ENCODE results near the gene RFXANK.
"Not testable (repeated sequence)": the region's sequence is repeated elsewhere in the genome, so short reads cannot be mapped to it uniquely, and the experiment has no call there.

Gene RFXANK

GRCh38 chr19:19211499-19212420, 19.7 kb downstream of the RFXANK start, which contains the start of gene NCAN:
Gene NCAN, plus strand, starts transcription at chr19:19211958. Its CDS starts 4,996 bp downstream, at chr19:19216954.
- H3K9ac ChIP-seq (ENCODE audit: low read length): no peak within 1 kb of the TSS
- peak within 1 kb of the TSS; percentile 32 for H3K4me3 ChIP-seq (ENCODE audit: low read length)
- H3K27me3 ChIP-seq (ENCODE audit: control insufficient read depth, insufficient read depth, low read length): peaks cover 79% of the 10 kb centered on the region
- no peaks in the 10 kb centered on the region for H3K36me3 ChIP-seq (ENCODE audit: control insufficient read depth, low read depth, low read length)
- H3K4me1 ChIP-seq (ENCODE audit: control insufficient read depth, low read depth, low read length): no peaks in the 10 kb centered on the region
- no peak within 1 kb of the TSS for H3K27ac ChIP-seq (ENCODE audit: low read length)
- no peaks in the 10 kb centered on the region for H3K9me3 ChIP-seq (ENCODE audit: control insufficient read depth, low read depth, low read length)

- peaks cover 68% of the 10 kb centered on the region for H3K27me3 ChIP-seq (ENCODE audit: control insufficient read depth, insufficient read depth, low read length)
- no peaks in the 10 kb centered on the region for H3K36me3 ChIP-seq (ENCODE audit: control insufficient read depth, low read depth, low read length)
- H3K9ac ChIP-seq (ENCODE audit: low read length): no peak overlapping the region
- H3K27ac ChIP-seq (ENCODE audit: low read length): no peak overlapping the region
- no peaks in the 10 kb centered on the region for H3K9me3 ChIP-seq (ENCODE audit: control insufficient read depth, low read depth, low read length)
- no peak overlapping the region for H3K4me3 ChIP-seq (ENCODE audit: low read length)
- H3K4me1 ChIP-seq (ENCODE audit: control insufficient read depth, low read depth, low read length): no peaks in the 10 kb centered on the region
Observed at GRCh38 chr19:19212916-19213315, 20.9 kb downstream of the RFXANK start.

- Histone ChIP-seq H3K27ac (ENCODE audit: low read length) (no peak overlapping the region), H3K4me3 (ENCODE audit: low read length) (no peak overlapping the region), H3K36me3 (ENCODE audit: control insufficient read depth, low read depth, low read length) (no peaks in the 10 kb centered on the region), H3K27me3 (ENCODE audit: control insufficient read depth, insufficient read depth, low read length) (peaks cover 67% of the 10 kb centered on the region), H3K9me3 (ENCODE audit: control insufficient read depth, low read depth, low read length) (no peaks in the 10 kb centered on the region), H3K4me1 (ENCODE audit: control insufficient read depth, low read depth, low read length) (no peaks in the 10 kb centered on the region), H3K9ac (ENCODE audit: low read length) (no peak overlapping the region)
Observed at GRCh38 chr19:19213426-19214158, 21.5 kb downstream of the RFXANK start.

- Histone ChIP-seq H3K4me3 (ENCODE audit: low read length) (no peak overlapping the region), H3K36me3 (ENCODE audit: control insufficient read depth, low read depth, low read length) (no peaks in the 10 kb centered on the region), H3K27me3 (ENCODE audit: control insufficient read depth, insufficient read depth, low read length) (peaks cover 63% of the 10 kb centered on the region), H3K4me1 (ENCODE audit: control insufficient read depth, low read depth, low read length) (no peaks in the 10 kb centered on the region), H3K27ac (ENCODE audit: low read length) (no peak overlapping the region), H3K9me3 (ENCODE audit: control insufficient read depth, low read depth, low read length) (no peaks in the 10 kb centered on the region), H3K9ac (ENCODE audit: low read length) (no peak overlapping the region)
Observed at GRCh38 chr19:19214159-19214490, 22.1 kb downstream of the RFXANK start.

- peaks cover 55% of the 10 kb centered on the region for H3K27me3 ChIP-seq (ENCODE audit: control insufficient read depth, insufficient read depth, low read length)
- H3K9ac ChIP-seq (ENCODE audit: low read length): no peak overlapping the region
- H3K4me3 ChIP-seq (ENCODE audit: low read length): no peak overlapping the region
- no peaks in the 10 kb centered on the region for H3K4me1 ChIP-seq (ENCODE audit: control insufficient read depth, low read depth, low read length)
- no peaks in the 10 kb centered on the region for H3K36me3 ChIP-seq (ENCODE audit: control insufficient read depth, low read depth, low read length)
- H3K9me3 ChIP-seq (ENCODE audit: control insufficient read depth, low read depth, low read length): no peaks in the 10 kb centered on the region
- H3K27ac ChIP-seq (ENCODE audit: low read length): no peak overlapping the region
Observed at GRCh38 chr19:19214892-19215291, 22.8 kb downstream of the RFXANK start.

DNA sequence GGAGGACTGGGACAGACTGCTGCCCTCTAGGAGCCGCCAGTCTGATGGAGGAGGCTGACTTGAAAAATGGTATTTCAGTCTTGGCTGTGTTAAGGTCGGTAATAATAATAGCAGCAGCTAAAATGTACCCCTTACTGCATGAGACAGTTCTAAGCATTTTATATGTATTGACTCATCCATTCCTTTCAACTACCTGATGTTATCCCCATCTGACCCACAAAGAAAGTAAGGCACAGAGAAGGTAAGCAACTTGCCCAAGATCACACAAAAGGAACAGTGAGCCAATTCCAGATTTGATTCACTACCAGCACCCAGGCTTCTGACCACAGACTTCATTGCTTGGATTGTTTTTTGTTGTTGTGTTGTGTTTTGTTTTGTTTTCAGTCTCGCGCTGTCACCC, 23.7 kb downstream of the RFXANK start:
- Histone ChIP-seq H3K27ac (ENCODE audit: low read length) (no peak overlapping the region), H3K9me3 (ENCODE audit: control insufficient read depth, low read depth, low read length) (no peaks in the 10 kb centered on the region), H3K4me3 (ENCODE audit: low read length) (no peak overlapping the region), H3K27me3 (ENCODE audit: control insufficient read depth, insufficient read depth, low read length) (peaks cover 47% of the 10 kb centered on the region), H3K4me1 (ENCODE audit: control insufficient read depth, low read depth, low read length) (no peaks in the 10 kb centered on the region), H3K36me3 (ENCODE audit: control insufficient read depth, low read depth, low read length) (no peaks in the 10 kb centered on the region), H3K9ac (ENCODE audit: low read length) (no peak overlapping the region)

DNA sequence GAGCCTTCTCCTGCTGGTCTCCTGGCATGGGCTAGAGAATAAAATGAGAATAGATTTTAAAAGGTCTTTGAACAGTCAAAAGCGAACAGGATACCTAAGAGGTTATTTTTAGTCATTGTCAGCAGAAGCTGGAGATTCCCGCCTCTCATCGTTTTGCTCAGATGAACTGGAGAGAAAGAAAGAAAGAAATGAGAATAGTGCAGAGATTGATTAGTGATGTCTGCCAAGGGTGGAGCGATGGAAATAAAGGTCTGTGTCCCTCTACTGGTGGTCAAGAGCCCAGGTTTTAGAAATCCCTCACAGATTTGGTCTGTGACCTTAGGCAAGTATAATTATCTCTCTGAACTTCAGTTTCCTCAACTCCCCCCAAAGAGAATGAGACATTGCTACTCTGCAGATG, 25.0 kb downstream of the RFXANK start:
- Histone ChIP-seq H3K9ac (ENCODE audit: low read length) (no peak overlapping the region), H3K9me3 (ENCODE audit: control insufficient read depth, low read depth, low read length) (no peaks in the 10 kb centered on the region), H3K27ac (ENCODE audit: low read length) (no peak overlapping the region), H3K36me3 (ENCODE audit: control insufficient read depth, low read depth, low read length) (no peaks in the 10 kb centered on the region), H3K4me3 (ENCODE audit: low read length) (no peak overlapping the region), H3K27me3 (ENCODE audit: control insufficient read depth, insufficient read depth, low read length) (peaks cover 33% of the 10 kb centered on the region), H3K4me1 (ENCODE audit: control insufficient read depth, low read depth, low read length) (no peaks in the 10 kb centered on the region)

GRCh38 chr19:19218911-19219310, 26.9 kb downstream of the RFXANK start:
- H3K27ac ChIP-seq (ENCODE audit: low read length): no peak overlapping the region
- H3K9me3 ChIP-seq (ENCODE audit: control insufficient read depth, low read depth, low read length): no peaks in the 10 kb centered on the region
- H3K9ac ChIP-seq (ENCODE audit: low read length): no peak overlapping the region
- no peaks in the 10 kb centered on the region for H3K4me1 ChIP-seq (ENCODE audit: control insufficient read depth, low read depth, low read length)
- no peak overlapping the region for H3K4me3 ChIP-seq (ENCODE audit: low read length)
- H3K27me3 ChIP-seq (ENCODE audit: control insufficient read depth, insufficient read depth, low read length): peaks cover 24% of the 10 kb centered on the region
- no peaks in the 10 kb centered on the region for H3K36me3 ChIP-seq (ENCODE audit: control insufficient read depth, low read depth, low read length)

- H3K9ac ChIP-seq (ENCODE audit: low read length); H3K4me1 ChIP-seq (ENCODE audit: control insufficient read depth, low read depth, low read length); H3K9me3 ChIP-seq (ENCODE audit: control insufficient read depth, low read depth, low read length); H3K4me3 ChIP-seq (ENCODE audit: low read length); H3K27ac ChIP-seq (ENCODE audit: low read length); H3K36me3 ChIP-seq (ENCODE audit: control insufficient read depth, low read depth, low read length): not testable (repeated sequence)
- H3K27me3 ChIP-seq (ENCODE audit: control insufficient read depth, insufficient read depth, low read length): peaks cover 30% of the 10 kb centered on the region
Observed at GRCh38 chr19:19221000-19221399, 28.9 kb downstream of the RFXANK start.

DNA sequence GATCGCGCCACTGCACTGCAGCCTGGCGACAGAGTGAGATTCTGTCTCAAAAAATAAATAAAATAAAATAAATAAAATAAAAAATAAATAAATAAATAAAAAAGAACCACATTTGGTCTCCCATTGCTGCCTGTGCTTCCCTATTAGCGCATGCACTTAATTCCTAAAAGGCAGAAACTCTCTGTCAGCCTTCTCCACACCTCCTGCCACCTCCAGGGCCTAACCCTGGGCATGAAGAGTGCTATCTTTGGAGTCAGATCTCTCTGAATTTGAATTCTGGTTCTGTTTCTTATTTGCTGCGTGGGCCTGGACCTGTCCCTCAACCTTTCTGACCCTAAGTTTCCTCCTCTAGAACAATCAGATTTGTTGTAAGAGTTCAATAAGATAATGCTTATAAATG, 31.0 kb downstream of the RFXANK start:
- Histone ChIP-seq H3K9me3 (ENCODE audit: control insufficient read depth, low read depth, low read length) (no peaks in the 10 kb centered on the region), H3K4me3 (ENCODE audit: low read length) (no peak overlapping the region), H3K27ac (ENCODE audit: low read length) (no peak overlapping the region), H3K4me1 (ENCODE audit: control insufficient read depth, low read depth, low read length) (peaks cover 5% of the 10 kb centered on the region), H3K27me3 (ENCODE audit: control insufficient read depth, insufficient read depth, low read length) (peaks cover 34% of the 10 kb centered on the region), H3K36me3 (ENCODE audit: control insufficient read depth, low read depth, low read length) (no peaks in the 10 kb centered on the region), H3K9ac (ENCODE audit: low read length) (no peak overlapping the region)

DNA sequence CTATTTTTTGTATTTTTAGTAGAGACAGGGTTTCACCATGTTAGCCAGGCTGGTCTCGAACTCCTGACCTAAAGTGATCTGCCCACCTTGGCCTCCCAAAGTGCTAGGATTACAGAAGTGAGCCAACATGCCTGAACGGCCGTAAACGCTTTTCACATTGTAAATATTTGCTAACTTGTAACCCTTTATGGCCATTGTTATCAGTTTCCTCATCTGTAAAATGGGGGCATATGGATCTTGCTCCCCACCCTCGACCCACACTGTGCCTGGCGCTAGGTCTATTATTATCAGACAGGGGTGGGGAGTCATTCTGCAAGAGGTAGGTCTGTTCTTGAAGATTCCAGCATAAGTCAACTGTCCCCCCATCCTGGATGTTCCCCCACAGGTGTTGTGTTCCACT, 31.6 kb downstream of the RFXANK start:
- Histone ChIP-seq H3K36me3 (ENCODE audit: control insufficient read depth, low read depth, low read length) (no peaks in the 10 kb centered on the region), H3K4me3 (ENCODE audit: low read length) (no peak overlapping the region), H3K27ac (ENCODE audit: low read length) (no peak overlapping the region), H3K9ac (ENCODE audit: low read length) (no peak overlapping the region), H3K4me1 (ENCODE audit: control insufficient read depth, low read depth, low read length) (peaks cover 5% of the 10 kb centered on the region), H3K27me3 (ENCODE audit: control insufficient read depth, insufficient read depth, low read length) (peaks cover 34% of the 10 kb centered on the region), H3K9me3 (ENCODE audit: control insufficient read depth, low read depth, low read length) (no peaks in the 10 kb centered on the region)

Measured in iPS-18a (cell line).